H9 (cell line): ENCODE data around the gene SLA2. TPM values are rescaled to one million over a fixed set of nuclear protein-coding genes. Genes with fewer than 3 reads are reported as not detected.

ENCODE experiments used
- DNase-seq: peaks from one replicate; pipeline ENCODE4 v3.0.0-alpha.2; 2017
- H2AFZ ChIP-seq: one replicate; pipeline ENCODE4 v1.6.1; 2013; ENCODE audit warnings: mild to moderate bottlenecking, low read length, control low read depth, moderate library complexity
- H2AK5ac ChIP-seq: 2 replicates; pipeline ENCODE4 v1.6.1; 2013; ENCODE audit warnings: low read length, control low read depth, mixed read lengths; ENCODE audit not compliant: insufficient read length
- H2BK120ac ChIP-seq: one replicate; pipeline ENCODE4 v1.6.1; 2013; ENCODE audit warnings: low read depth, mild to moderate bottlenecking, low read length, control low read depth, inconsistent platforms; ENCODE audit not compliant: poor library complexity, severe bottlenecking
- H2BK12ac ChIP-seq: 2 replicates; pipeline ENCODE4 v1.6.1; 2013; ENCODE audit warnings: low read length, control low read depth, mixed read lengths, low read depth; ENCODE audit not compliant: insufficient read length
- H2BK15ac ChIP-seq: 2 replicates; pipeline ENCODE4 v1.6.1; 2013; ENCODE audit warnings: low read depth, low read length, control low read depth
- H2BK20ac ChIP-seq: one replicate; pipeline ENCODE4 v1.6.1; 2013; ENCODE audit warnings: low read depth, mild to moderate bottlenecking, low read length, control low read depth, inconsistent platforms; ENCODE audit not compliant: poor library complexity, severe bottlenecking
- H2BK5ac ChIP-seq: 2 replicates; pipeline ENCODE4 v1.6.1; 2013; ENCODE audit warnings: low read length, control low read depth, mixed read lengths; ENCODE audit not compliant: insufficient read length
- H3K14ac ChIP-seq: 2 replicates; pipeline ENCODE4 v1.6.1; 2013; ENCODE audit warnings: low read length, control low read depth; ENCODE audit not compliant: insufficient read depth
- H3K18ac ChIP-seq: 2 replicates; pipeline ENCODE4 v1.6.1; 2013; ENCODE audit warnings: low read depth, mild to moderate bottlenecking, mixed read lengths, low read length, control low read depth; ENCODE audit not compliant: insufficient read length
- H3K23ac ChIP-seq: 2 replicates; pipeline ENCODE4 v1.6.1; 2013; ENCODE audit warnings: low read length, control low read depth, mixed read lengths, low read depth; ENCODE audit not compliant: insufficient read length
- H3K23me2 ChIP-seq: 2 replicates; pipeline ENCODE4 v1.6.1; 2013; ENCODE audit warnings: low read depth, mild to moderate bottlenecking, mixed read lengths, low read length, control low read depth; ENCODE audit not compliant: insufficient read length, poor library complexity, severe bottlenecking
- H3K27ac ChIP-seq: 2 replicates; pipeline ENCODE4 v1.5.1; 2013; ENCODE audit warnings: low read length, control low read depth, mixed read lengths, low read depth; ENCODE audit not compliant: insufficient read length
- H3K27me3 ChIP-seq: 2 replicates; pipeline ENCODE4 v1.6.1; 2013; ENCODE audit warnings: low read length, control low read depth, inconsistent platforms; ENCODE audit not compliant: insufficient read depth
- H3K4ac ChIP-seq: 2 replicates; pipeline ENCODE4 v1.6.1; 2013; ENCODE audit warnings: low read depth, mild to moderate bottlenecking, control low read depth, inconsistent platforms, low read length, moderate library complexity
- H3K4me1 ChIP-seq: 2 replicates; pipeline ENCODE4 v1.6.1; 2013; ENCODE audit warnings: low read length, control low read depth, inconsistent platforms; ENCODE audit not compliant: insufficient read depth
- H3K4me2 ChIP-seq: 2 replicates; pipeline ENCODE4 v1.6.1; 2013; ENCODE audit warnings: low read length, control low read depth, mixed read lengths; ENCODE audit not compliant: insufficient read length, insufficient read depth
- H3K56ac ChIP-seq: 2 replicates; pipeline ENCODE4 v1.6.1; 2013; ENCODE audit warnings: low read depth, mild to moderate bottlenecking, mixed read lengths, low read length, control low read depth; ENCODE audit not compliant: insufficient read length
- H3K79me1 ChIP-seq: 2 replicates; pipeline ENCODE4 v1.6.1; 2013; ENCODE audit warnings: low read depth, mild to moderate bottlenecking, moderate library complexity, low read length, control low read depth, inconsistent platforms; ENCODE audit not compliant: insufficient read depth, poor library complexity, severe bottlenecking
- H3K79me2 ChIP-seq: 2 replicates; pipeline ENCODE4 v1.6.1; 2013; ENCODE audit warnings: low read length, control low read depth, inconsistent platforms; ENCODE audit not compliant: insufficient read depth
- H3K9ac ChIP-seq: 2 replicates; pipeline ENCODE4 v1.6.1; 2013; ENCODE audit warnings: low read length, control low read depth, mixed read lengths; ENCODE audit not compliant: insufficient read length; ENCODE audit errors: extremely low read depth
- H3K9me3 ChIP-seq: one replicate; pipeline ENCODE4 v1.6.1; 2013; ENCODE audit warnings: low read depth, low read length, inconsistent platforms; ENCODE audit not compliant: control insufficient read depth
- H3T11ph ChIP-seq: one replicate; pipeline ENCODE4 v1.6.1; 2013; ENCODE audit warnings: mild to moderate bottlenecking, low read length, control low read depth, inconsistent platforms
- H4K20me1 ChIP-seq: one replicate; pipeline ENCODE4 v1.6.1; 2013; ENCODE audit not compliant: control insufficient read depth, insufficient read length, insufficient read depth
- H4K5ac ChIP-seq: 2 replicates; pipeline ENCODE4 v1.6.1; 2013; ENCODE audit warnings: low read depth, mild to moderate bottlenecking, mixed read lengths, low read length, control low read depth; ENCODE audit not compliant: insufficient read length
- H4K8ac ChIP-seq: replicated peaks from 2 replicates; pipeline ENCODE4 v1.6.1; 2013; ENCODE audit warnings: low read length, control low read depth, mixed read lengths, low read depth; ENCODE audit not compliant: insufficient read length
- H4K91ac ChIP-seq: 2 replicates; pipeline ENCODE4 v1.6.1; 2013; ENCODE audit warnings: low read depth, mild to moderate bottlenecking, moderate library complexity, mixed read lengths, low read length, control low read depth; ENCODE audit not compliant: insufficient read length
- H3K27ac Mint-ChIP-seq, 3 experiments: 2 replicates in 2 of 3; 3 replicates in 1 of 3; pipeline ENCODE4 v1.8.0; 2020 to 2021; ENCODE audit warnings: mixed read lengths in 3 of 3, mild to moderate bottlenecking in 1 of 3, moderate library complexity in 1 of 3
- H3K27me3 Mint-ChIP-seq: 2 replicates; pipeline ENCODE4 v1.8.0; 2021; ENCODE audit warnings: low read depth, mild to moderate bottlenecking, moderate library complexity, mixed read lengths
- H3K36me3 Mint-ChIP-seq, 3 experiments: 2 replicates in 2 of 3; 3 replicates in 1 of 3; pipeline ENCODE4 v1.8.0; 2020 to 2021; ENCODE audit warnings: low read depth in 3 of 3, mixed read lengths in 3 of 3; ENCODE audit not compliant: insufficient read depth in 1 of 3
- H3K4me1 Mint-ChIP-seq, 2 experiments: 2 replicates each; pipeline ENCODE4 v1.8.0; 2020; ENCODE audit warnings: mixed read lengths in 2 of 2
- H3K4me3 Mint-ChIP-seq, 2 experiments: 2 replicates in 1 of 2; 3 replicates in 1 of 2; pipeline ENCODE4 v1.8.0; 2020 to 2021; ENCODE audit warnings: mild to moderate bottlenecking in 2 of 2, mixed read lengths in 2 of 2, moderate library complexity in 1 of 2
- H3K9me3 Mint-ChIP-seq, 2 experiments: 2 replicates in 1 of 2; 3 replicates in 1 of 2; pipeline ENCODE4 v1.8.0; 2020; ENCODE audit warnings: mild to moderate bottlenecking in 2 of 2, mixed read lengths in 2 of 2, moderate library complexity in 1 of 2
- WGBS: extraction: QIAGEN DNeasy Blood & Tissue Kit; methylation state at CpG from one replicate; pipeline ENCODE4 v1.1.7; 2013; ENCODE audit warnings: missing lambda C conversion rate, low lambda C conversion rate, mixed read lengths; ENCODE audit not compliant: insufficient read length; ENCODE audit errors: extremely low coverage; 5-methylcytosine and 5-hydroxymethylcytosine counted together
- total RNA-seq: library from RNA; stranded (reverse); gene quantifications from 2 replicates; pipeline ENCODE4 v1.2.1, GENCODE V29; 2021
- TF ChIP-seq, protein P1 (sequence below): fragments of 200-600 bp; sonication (generic); conservative IDR thresholded peaks from 3 replicates; pipeline ENCODE4 v1.8.0; 2021; ENCODE audit warnings: antibody characterized with exemption, mild to moderate bottlenecking

The SLA2 gene
- total RNA-seq, 1 experiment from 2014 or later: 0.20 TPM

DNA sequence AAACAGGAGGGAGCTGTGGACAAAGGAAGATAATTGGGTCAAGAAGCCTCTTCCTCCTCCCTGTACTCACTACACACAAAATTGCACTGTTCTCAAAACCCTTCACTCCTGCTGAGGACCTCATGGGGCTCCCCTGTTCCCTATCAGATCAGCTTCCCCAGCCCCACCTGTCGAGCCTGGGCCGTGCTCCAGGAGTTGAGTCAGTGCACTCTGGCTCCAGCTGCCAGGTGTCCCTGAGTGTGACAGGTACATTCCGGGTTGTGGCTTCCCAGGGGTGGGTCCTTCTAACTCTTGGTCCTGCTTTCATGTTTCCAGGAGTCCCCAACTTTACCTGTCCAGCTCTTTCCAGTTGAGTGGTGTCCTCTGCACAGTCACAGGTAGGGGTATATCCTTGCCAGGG, 32.0 kb downstream of the SLA2 start:
- peaks cover 20 to 58% (median 49%) of the 10 kb centered on the region in 3 experiments; a peak in 6 of 7 replicates for H3K36me3 Mint-ChIP-seq
- Histone ChIP-seq H2BK12ac (no peak overlapping the region), H3K4ac (no peak overlapping the region), H2BK120ac (no peak overlapping the region), H3K9me3 (no peaks in the 10 kb centered on the region), H4K8ac (no peak overlapping the region), H3K27me3 (no peaks in the 10 kb centered on the region), H3K14ac (no peak overlapping the region), H2AFZ (no peak overlapping the region), H3K27ac (no peak overlapping the region), H2BK15ac (no peak overlapping the region), H3K23ac (no peak overlapping the region), H3K23me2 (no peaks in the 10 kb centered on the region), H3K4me2 (no peak overlapping the region), H3K79me2 (no peaks in the 10 kb centered on the region), H4K91ac (no peak overlapping the region), H3T11ph (no peak overlapping the region), H3K18ac (no peak overlapping the region), H3K4me1 (no peaks in the 10 kb centered on the region), H3K79me1 (no peaks in the 10 kb centered on the region), H2BK20ac (no peak overlapping the region), H3K56ac (no peak overlapping the region), H4K5ac (no peak overlapping the region), H2BK5ac (no peak overlapping the region), H4K20me1 (no peaks in the 10 kb centered on the region), H3K9ac (no peak overlapping the region), H2AK5ac (no peak overlapping the region)
- no peak overlapping the region; a peak in 2 of 7 replicates for H3K27ac Mint-ChIP-seq
- TF ChIP-seq, protein P1, sequence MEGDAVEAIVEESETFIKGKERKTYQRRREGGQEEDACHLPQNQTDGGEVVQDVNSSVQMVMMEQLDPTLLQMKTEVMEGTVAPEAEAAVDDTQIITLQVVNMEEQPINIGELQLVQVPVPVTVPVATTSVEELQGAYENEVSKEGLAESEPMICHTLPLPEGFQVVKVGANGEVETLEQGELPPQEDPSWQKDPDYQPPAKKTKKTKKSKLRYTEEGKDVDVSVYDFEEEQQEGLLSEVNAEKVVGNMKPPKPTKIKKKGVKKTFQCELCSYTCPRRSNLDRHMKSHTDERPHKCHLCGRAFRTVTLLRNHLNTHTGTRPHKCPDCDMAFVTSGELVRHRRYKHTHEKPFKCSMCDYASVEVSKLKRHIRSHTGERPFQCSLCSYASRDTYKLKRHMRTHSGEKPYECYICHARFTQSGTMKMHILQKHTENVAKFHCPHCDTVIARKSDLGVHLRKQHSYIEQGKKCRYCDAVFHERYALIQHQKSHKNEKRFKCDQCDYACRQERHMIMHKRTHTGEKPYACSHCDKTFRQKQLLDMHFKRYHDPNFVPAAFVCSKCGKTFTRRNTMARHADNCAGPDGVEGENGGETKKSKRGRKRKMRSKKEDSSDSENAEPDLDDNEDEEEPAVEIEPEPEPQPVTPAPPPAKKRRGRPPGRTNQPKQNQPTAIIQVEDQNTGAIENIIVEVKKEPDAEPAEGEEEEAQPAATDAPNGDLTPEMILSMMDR: no peak
- DNase-seq: no peak
- no CpG with 5 or more reads among the region's 3 CpGs for WGBS
- no peaks in the 10 kb centered on the region for H3K9me3 Mint-ChIP-seq
- no peaks in the 10 kb centered on the region for H3K4me1 Mint-ChIP-seq
- no peak overlapping the region for H3K4me3 Mint-ChIP-seq
- no peaks in the 10 kb centered on the region for H3K27me3 Mint-ChIP-seq
